Fibroblast of skin of back (primary cell): ENCODE results near the gene FNDC11.
"Not testable (repeated sequence)": the region's sequence is repeated elsewhere in the genome, so short reads cannot be mapped to it uniquely, and the experiment has no call there.

Experiments used
- DNase-seq: peaks from one replicate; pipeline ENCODE4 v3.0.0-alpha.2; 2013

FNDC11 gene

DNA sequence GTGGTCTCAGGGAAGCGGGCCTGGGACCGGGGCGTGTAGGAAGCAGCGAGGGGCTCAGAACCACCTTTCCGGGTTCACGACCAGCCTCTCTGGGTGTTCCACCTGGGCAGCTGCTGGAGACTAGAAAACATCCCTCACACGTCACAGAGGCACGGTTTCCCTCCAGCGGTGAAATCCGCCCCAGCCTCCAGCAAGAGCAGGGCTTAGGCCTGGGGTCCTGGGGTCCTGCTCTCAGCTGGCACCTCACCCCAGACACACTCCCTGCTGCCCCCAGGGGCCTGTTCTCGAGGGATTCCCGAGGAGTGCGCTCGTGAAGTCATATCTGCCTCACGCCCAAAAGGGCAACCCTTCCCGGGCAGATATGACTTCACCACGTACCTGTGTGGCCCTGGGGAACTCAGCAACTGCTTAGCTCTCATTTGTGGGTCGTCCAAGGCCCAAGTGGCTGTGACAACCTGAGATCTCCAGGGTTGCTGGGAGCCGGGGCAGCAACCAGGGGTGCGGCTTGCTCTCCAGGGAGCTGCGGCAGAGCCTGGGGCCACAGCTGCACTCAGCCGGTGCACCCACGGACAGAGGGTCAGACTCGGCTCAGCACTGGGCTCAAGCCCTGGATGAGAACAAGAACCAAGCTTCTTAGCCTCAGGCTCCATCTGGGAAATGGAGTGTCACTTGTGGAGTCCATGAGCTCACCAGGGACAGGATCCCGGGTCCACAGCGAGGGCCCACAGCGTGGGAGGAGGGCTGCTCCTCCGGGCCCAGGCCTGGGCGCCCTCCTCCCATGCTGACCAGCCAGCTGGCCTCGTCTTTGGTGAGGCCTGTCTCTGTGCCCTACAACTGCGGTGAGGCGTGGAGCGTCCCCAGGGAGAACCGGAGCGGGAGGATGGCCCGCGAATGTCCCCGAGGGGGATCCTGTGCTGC is 661 bp downstream of the FNDC11 start:
- DNase-seq = no peak

GRCh38 chr20:63555661-63556381 is 1.9 kb downstream of the FNDC11 start:
- DNase-seq = no peak

DNA sequence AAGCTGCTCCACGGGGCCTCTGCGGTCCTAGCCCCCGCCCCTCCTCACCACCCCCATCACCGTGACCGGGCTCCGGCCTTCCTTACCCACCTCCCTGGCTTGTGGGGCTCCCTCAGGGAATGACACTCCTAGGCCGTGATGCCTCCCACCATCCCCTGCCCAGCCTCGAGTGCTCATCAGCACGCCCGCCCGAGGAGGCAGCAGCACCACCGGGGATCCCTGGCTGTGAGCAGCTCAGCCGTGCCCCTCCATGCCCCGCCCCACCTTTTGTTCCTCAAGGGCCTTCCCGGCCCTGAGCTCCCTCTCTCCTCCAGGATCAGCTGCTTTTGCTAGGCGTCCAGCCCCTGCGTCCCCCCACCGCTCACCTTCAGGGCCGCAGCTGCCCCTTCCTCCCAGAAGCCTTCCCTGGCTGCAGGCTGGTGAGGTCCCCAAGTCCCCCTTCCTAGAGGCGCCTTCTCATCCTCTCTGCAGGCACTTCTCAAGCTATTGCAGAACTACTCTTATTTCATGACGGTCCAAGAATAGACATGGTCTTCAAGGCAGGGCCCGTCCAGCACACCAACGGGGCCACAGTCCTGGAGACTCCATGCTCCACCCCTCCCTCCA is 3.0 kb downstream of the FNDC11 start:
- DNase-seq = no peak

GRCh38 chr20:63557481-63557891 is 3.5 kb downstream of the FNDC11 start:
- DNase-seq = no peak

DNA sequence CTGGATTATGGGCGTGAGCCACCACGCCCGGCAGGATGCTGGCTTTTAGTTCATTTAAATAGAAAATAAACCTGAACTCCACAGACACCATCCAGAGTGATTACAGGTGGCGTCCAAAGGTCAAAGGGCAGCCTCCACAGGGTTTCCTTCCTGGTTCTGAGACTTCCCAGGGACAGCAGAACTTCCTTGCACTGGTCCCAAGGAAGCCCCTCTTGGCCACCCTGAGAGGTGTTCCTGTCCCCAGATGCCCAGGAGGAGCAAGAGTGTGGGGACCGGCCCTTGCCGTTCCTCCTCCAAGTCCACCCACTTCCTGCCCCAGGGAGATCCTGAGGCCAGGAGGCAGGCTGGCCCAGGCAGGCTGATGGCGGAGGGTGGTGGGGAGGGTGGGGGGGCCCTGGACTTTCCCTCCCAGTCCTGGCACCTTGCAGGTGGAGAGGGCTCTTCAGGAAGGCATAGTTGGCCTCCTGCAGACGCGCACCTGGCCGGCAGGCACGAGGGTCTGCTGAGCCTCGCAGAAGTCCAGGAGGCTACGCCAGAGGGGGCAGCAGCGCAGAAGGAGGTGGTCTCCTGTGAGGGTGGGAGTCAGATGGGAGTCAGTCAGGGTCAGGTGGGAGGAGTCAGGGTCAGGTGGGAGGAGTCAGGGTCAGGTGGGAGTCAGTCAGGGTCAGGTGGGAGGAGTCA is 5.0 kb downstream of the FNDC11 start:
- DNase-seq = no peak

GRCh38 chr20:63559485-63560332 is 5.8 kb downstream of the FNDC11 start:
- DNase-seq = not testable (repeated sequence)

- no peak for DNase-seq
These were observed 6.4 kb downstream of the FNDC11 start for GRCh38 chr20:63560333-63560805.

- DNase-seq = no peak
These were observed 7.1 kb downstream of the FNDC11 start for GRCh38 chr20:63560856-63561609.

- DNase-seq = no peak
These were observed 7.9 kb downstream of the FNDC11 start for GRCh38 chr20:63561624-63562396.

DNA sequence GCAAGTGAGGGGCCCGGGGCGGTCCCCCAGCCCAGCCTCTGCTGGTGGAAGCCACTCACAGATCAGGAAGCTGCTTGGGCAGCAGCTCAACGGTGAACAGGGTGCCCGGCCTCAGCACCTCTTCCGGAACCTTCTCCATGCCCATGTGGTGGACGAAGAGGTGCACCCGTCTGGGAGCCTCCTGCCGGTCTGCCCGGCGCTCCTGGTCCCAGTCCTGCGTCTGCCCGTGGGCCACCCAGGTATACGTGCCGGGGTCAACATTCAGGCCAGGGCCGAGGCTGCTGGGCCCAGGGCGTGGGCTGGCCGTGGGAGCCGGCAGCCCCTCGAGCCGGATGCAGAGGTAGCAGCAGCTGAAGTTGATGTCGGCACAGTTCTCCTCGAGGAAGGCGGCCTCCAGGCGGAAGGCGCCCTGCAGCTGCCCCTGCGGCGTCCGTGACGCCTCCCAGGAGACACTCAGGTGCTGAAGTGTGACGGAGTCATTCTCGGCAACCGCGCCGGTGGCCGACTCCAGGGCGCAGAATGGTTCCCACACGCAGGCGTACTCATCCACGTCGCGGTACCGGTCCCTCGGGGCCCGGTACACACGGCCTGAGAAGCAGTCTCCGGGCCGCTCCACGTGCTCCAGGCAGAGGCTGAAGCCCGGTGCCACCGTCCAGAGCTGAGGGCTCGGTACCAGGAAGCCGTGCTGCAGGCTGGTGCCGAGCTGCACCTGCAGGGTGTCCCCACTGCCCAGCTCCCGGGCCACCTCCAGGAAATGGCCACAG is 8.7 kb downstream of the FNDC11 start:
- no peak for DNase-seq

DNA sequence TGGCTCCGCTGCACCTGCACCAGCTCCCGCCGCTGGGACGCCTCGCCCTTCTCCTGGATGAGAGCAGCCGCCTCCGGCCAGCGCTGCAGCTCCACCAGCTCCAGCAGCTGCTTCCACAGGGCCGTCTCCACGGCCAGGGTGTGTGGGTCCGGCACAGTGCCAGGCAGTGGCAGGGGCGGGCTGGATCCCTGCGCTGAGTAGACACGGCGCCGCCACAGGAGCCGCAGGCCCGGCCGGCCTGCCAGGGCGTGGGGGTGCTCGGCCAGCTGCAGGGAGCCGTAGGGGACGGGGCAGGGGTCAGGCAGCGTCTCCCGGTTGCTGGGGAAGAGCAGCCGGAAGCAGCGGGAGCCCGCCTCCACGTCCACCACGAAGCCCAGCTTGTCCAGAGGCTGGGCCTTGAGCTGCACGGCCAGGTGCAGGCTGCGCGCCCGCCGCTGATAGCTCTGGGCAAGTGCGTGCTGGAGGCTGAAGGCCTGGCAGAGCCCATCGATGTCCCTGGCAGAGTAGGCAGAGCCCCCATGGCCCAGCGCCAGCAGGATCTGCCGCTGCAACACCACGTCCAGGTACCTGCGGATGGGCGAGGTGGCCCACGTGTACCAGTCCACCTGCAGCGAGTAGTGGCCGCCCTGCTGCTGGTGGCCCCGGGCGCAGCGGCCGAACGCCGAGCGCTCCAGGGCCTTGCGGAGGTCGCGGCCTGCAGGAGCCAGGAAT is 9.4 kb downstream of the FNDC11 start:
- no peak for DNase-seq

GRCh38 chr20:63564036-63564810 is 10.3 kb downstream of the FNDC11 start:
- no peak for DNase-seq

DNA sequence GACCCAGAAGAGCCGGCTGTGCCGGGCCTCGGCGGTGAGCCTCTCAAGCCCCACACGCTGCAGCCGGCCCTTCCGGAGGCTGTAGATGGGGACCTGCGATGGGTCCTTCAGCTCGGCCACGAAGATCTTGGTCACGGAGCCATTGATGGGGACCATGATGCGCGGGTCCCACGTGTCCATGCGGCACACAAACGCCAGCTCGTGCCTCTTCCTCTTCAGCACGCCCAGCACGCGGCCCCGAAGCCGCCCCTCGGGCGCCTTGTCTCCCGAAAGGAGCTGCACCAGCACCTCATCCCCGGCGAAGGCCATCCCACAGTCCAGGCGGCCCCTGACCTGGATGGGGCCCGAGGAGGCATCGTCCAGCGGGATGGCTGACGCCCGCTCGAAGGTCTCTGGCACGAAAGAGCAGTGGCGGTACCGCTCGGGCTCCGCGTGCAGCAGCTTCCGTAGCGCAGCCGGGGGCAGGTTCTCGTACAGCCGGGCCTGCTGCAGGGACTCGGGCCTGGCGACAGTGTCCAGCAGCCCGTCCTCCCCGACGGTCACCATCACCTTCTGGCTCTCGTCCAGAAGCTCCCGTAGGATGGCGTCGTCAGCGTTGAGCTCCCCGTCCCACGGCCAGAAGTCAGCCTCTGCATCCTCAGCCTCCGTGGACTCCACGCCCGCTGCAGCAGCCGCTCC is 11.2 kb downstream of the FNDC11 start:
- no peak for DNase-seq

DNA sequence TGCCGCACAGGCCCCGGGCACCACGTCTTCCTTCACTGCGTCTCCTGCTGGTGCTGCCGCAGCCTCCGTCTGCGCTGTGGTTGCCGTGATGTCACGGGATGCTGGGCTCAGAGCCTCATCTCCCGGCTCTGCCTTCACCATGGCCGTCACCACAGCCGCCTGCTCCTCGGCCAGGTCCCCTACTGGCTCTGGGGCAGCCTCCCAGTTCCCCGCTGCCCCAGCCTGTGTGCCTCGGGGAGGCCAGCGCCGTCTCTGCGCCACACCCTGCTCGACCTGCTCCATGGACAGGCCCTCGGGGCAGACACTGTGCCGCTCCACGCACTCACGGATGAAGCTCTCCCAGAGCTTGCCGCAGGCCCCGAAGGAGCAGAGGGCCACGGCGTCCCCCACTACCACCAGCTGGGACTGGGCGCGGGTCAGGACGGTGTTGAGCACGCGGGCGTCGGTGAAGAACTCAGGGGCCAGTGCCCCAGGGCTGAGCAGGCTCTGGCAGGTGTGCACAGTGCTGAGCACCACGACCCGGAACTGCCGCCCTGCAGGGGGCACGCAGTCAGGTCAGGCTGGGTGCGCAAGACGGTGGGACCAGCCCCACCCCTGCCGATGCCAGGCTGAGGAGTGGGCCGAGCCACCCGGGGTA is 11.9 kb downstream of the FNDC11 start:
- DNase-seq = no peak

- DNase-seq = no peak
These were observed 12.6 kb downstream of the FNDC11 start for GRCh38 chr20:63566395-63567135.

- DNase-seq = no peak
These were observed 13.1 kb downstream of the FNDC11 start for GRCh38 chr20:63567136-63567385.
